ENCODE measurements around the gene OTOF. TPM values are rescaled to one million over a fixed set of nuclear protein-coding genes. Genes with fewer than 3 reads are reported as not detected.

OTOF gene
- total RNA-seq, 5 donors from 2014 or later (not counting 1 experiment from before 2014, with no cell fraction given): 0.20 to 2.8 (median 0.45) TPM

GRCh38 chr2:26432859-26433258 lies 45.1 kb downstream of the OTOF start:
- no peak overlapping the region for H3K4me3 Mint-ChIP-seq
- H3K36me3 Mint-ChIP-seq: no peaks in the 10 kb centered on the region
- Histone ChIP-seq H3K4me1 (ENCODE audit: control insufficient read depth in 1 of 2, extremely low read depth in 1 of 2, insufficient read depth in 2 of 2, low read length in 2 of 2) (no peaks in the 10 kb centered on the region), H3K9me3 (no peaks in the 10 kb centered on the region), H3K27me3 (replicated peaks in 1 of 2; ENCODE audit: control insufficient read depth in 2 of 2, extremely low read depth in 1 of 2, insufficient read depth in 2 of 2, low read length in 1 of 2) (peaks cover 0 to 16% of the 10 kb centered on the region in 2 experiments), H3K4me3 (ENCODE audit: control insufficient read depth in 1 of 2, extremely low read depth in 1 of 2, low read length in 1 of 2) (no peak overlapping the region), H3K36me3 (ENCODE audit: control insufficient read depth in 2 of 2, extremely low read depth in 1 of 2, insufficient read depth in 1 of 2, low read length in 1 of 2) (no peaks in the 10 kb centered on the region), H3K27ac (ENCODE audit: low read length) (no peak overlapping the region)
- peaks cover 4 to 18% of the 10 kb centered on the region in 2 donors for H3K27me3 Mint-ChIP-seq
- H3K9me3 Mint-ChIP-seq: no peaks in the 10 kb centered on the region
- no peak overlapping the region for H3K27ac Mint-ChIP-seq
- WGBS (ENCODE audit: insufficient coverage): no CpG with 5 or more reads among the region's 2 CpGs
- ChIA-PET POLR2A (no interaction called here), CTCF (no interaction called here)
- H3K4me1 Mint-ChIP-seq: no peaks in the 10 kb centered on the region
- no peak for DNase-seq
- no peak for ATAC-seq (replicated peaks in 1 of 4)

DNA sequence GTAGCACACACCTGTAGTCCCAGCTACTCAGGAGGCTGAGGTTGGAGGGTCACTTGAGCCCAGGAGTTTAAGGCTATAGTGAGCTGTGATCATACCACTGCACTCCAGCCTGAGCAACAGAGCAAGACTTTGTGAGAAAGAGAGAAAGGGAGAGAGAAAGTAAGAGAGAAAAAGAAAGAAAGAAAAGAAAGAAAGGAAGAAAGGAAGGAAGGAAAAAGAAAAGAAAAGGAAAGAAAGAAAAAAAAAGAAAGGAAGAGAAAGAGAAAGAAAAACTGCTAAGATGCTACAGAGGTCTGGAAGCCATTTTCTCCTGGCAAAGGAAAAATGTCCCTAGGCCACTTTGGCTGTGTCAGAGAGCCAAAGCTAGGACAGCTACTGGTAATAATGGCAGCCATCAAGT lies 45.6 kb downstream of the OTOF start:
- Mint-ChIP-seq H3K27me3 (peaks cover 4 to 18% of the 10 kb centered on the region in 2 donors), H3K4me1 (no peaks in the 10 kb centered on the region), H3K27ac (no peak overlapping the region), H3K9me3 (no peaks in the 10 kb centered on the region), H3K4me3 (no peak overlapping the region), H3K36me3 (no peaks in the 10 kb centered on the region)
- no peaks in the 10 kb centered on the region for H3K36me3 ChIP-seq (ENCODE audit: control insufficient read depth in 2 of 2, extremely low read depth in 1 of 2, insufficient read depth in 1 of 2, low read length in 1 of 2)
- no peaks in the 10 kb centered on the region for H3K4me1 ChIP-seq (ENCODE audit: control insufficient read depth in 1 of 2, extremely low read depth in 1 of 2, insufficient read depth in 2 of 2, low read length in 2 of 2)
- POLR2A ChIA-PET: no interaction called here
- H3K27ac ChIP-seq (ENCODE audit: low read length): no peak overlapping the region
- H3K4me3 ChIP-seq (ENCODE audit: control insufficient read depth in 1 of 2, extremely low read depth in 1 of 2, low read length in 1 of 2): no peak overlapping the region
- CTCF ChIA-PET: interaction anchor here in 1 of 2 donors (0.6 kb wide), 1 partner anchor 39 kb away, joined by 7 read pairs; no protein-coding TSS in a partner anchor
- ATAC-seq (replicated peaks in 1 of 4) (no peak), DNase-seq (no peak)
- H3K9me3 ChIP-seq: no peaks in the 10 kb centered on the region
- peaks cover 0 to 16% of the 10 kb centered on the region in 2 experiments for H3K27me3 ChIP-seq (replicated peaks in 1 of 2; ENCODE audit: control insufficient read depth in 2 of 2, extremely low read depth in 1 of 2, insufficient read depth in 2 of 2, low read length in 1 of 2)

DNA sequence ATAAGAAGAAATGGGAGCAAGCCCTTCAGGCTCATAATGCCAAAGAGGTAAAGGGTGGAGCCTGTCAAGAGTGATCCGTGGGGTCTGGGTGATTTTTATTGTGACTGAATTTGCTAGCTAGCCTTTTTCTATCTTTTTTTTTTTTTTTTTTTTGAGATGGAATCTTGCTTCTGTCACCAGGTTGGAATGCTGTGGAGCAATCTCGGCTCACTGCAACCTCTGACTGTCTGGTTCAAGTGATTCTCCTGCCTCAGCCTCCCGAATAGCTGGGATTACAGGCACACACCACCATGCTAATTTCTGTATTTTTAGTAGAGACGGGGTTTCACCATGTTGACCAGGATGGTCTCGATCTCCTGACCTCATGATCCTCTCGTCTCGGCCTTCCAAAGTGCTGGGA lies 47.1 kb downstream of the OTOF start:
- ChIA-PET POLR2A (interaction anchor here in 1 of 2 donors (0.6 kb wide), 1 partner anchor 522 kb away, joined by 6 read pairs; no protein-coding TSS in a partner anchor), CTCF (no interaction called here)
- Histone ChIP-seq H3K36me3 (ENCODE audit: control insufficient read depth in 2 of 2, extremely low read depth in 1 of 2, insufficient read depth in 1 of 2, low read length in 1 of 2) (no peaks in the 10 kb centered on the region), H3K4me3 (ENCODE audit: control insufficient read depth in 1 of 2, extremely low read depth in 1 of 2, low read length in 1 of 2) (no peak overlapping the region), H3K27me3 (replicated peaks in 1 of 2; ENCODE audit: control insufficient read depth in 2 of 2, extremely low read depth in 1 of 2, insufficient read depth in 2 of 2, low read length in 1 of 2) (peaks cover 0 to 13% of the 10 kb centered on the region in 2 experiments), H3K9me3 (no peaks in the 10 kb centered on the region), H3K4me1 (ENCODE audit: control insufficient read depth in 1 of 2, extremely low read depth in 1 of 2, insufficient read depth in 2 of 2, low read length in 2 of 2) (no peaks in the 10 kb centered on the region), H3K27ac (ENCODE audit: low read length) (no peak overlapping the region)
- no peak for ATAC-seq (replicated peaks in 1 of 4)
- H3K27ac Mint-ChIP-seq: no peak overlapping the region
- H3K4me1 Mint-ChIP-seq: no peaks in the 10 kb centered on the region
- WGBS (ENCODE audit: insufficient coverage): 75% methylated on average over 4 of the region's 7 CpGs
- no peak overlapping the region for H3K4me3 Mint-ChIP-seq
- peaks cover 4 to 18% of the 10 kb centered on the region in 2 donors for H3K27me3 Mint-ChIP-seq
- DNase-seq: no peak
- H3K36me3 Mint-ChIP-seq: no peaks in the 10 kb centered on the region
- no peaks in the 10 kb centered on the region for H3K9me3 Mint-ChIP-seq

- Histone ChIP-seq H3K27ac (ENCODE audit: low read length) (no peak overlapping the region), H3K4me1 (ENCODE audit: control insufficient read depth in 1 of 2, extremely low read depth in 1 of 2, insufficient read depth in 2 of 2, low read length in 2 of 2) (no peaks in the 10 kb centered on the region), H3K9me3 (no peaks in the 10 kb centered on the region), H3K36me3 (ENCODE audit: control insufficient read depth in 2 of 2, extremely low read depth in 1 of 2, insufficient read depth in 1 of 2, low read length in 1 of 2) (no peaks in the 10 kb centered on the region), H3K27me3 (replicated peaks in 1 of 2; ENCODE audit: control insufficient read depth in 2 of 2, extremely low read depth in 1 of 2, insufficient read depth in 2 of 2, low read length in 1 of 2) (peaks cover 0 to 13% of the 10 kb centered on the region in 2 experiments), H3K4me3 (ENCODE audit: control insufficient read depth in 1 of 2, extremely low read depth in 1 of 2, low read length in 1 of 2) (no peak overlapping the region)
- ATAC-seq (replicated peaks in 1 of 4) (no peak), DNase-seq (no peak)
- ChIA-PET POLR2A (interaction anchor here in 1 of 2 donors (0.6 kb wide), 1 partner anchor 521 kb away, joined by 6 read pairs; no protein-coding TSS in a partner anchor), CTCF (no interaction called here)
- no peaks in the 10 kb centered on the region for H3K36me3 Mint-ChIP-seq
- H3K27me3 Mint-ChIP-seq: peaks cover 4 to 18% of the 10 kb centered on the region in 2 donors
- no peaks in the 10 kb centered on the region for H3K4me1 Mint-ChIP-seq
- peaks cover 0 to 2% (median 0%) of the 10 kb centered on the region in 3 donors for H3K9me3 Mint-ChIP-seq
- no peak overlapping the region for H3K4me3 Mint-ChIP-seq
- H3K27ac Mint-ChIP-seq: no peak overlapping the region
- WGBS (ENCODE audit: insufficient coverage): 79% methylated on average over 5 of the region's 8 CpGs
Measured at GRCh38 chr2:26429779-26430578, 47.9 kb downstream of the OTOF start.

GRCh38 chr2:26428846-26429245 lies 49.1 kb downstream of the OTOF start:
- POLR2A ChIA-PET: no interaction called here
- ATAC-seq (replicated peaks in 1 of 4): no peak

DNA sequence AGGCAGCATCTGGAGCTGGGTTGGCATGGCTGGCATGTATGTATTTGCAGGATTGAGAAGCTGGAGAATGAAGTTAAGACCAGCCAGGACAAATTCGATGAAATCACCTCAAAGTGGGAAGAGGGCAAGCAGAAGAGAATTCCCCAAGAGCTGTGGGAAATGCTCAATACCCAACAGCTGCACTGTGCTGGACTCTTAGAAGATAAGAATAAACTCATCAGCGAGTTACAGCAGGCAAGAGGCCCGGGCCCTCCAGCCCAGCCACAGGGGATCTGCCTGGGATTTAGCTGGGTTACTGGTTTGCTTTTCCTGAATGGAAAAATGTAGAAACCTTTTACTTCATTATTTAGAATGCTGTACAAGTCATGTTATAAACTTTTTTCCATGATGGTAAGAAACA lies 53.7 kb downstream of the OTOF start:
- ChIA-PET CTCF (no interaction called here), POLR2A (no interaction called here)
- WGBS (ENCODE audit: insufficient coverage): no CpG with 5 or more reads among the region's 3 CpGs
- H3K4me3 ChIP-seq (ENCODE audit: control insufficient read depth in 1 of 2, extremely low read depth in 1 of 2, low read length in 1 of 2): no peak overlapping the region
- Mint-ChIP-seq H3K4me3 (no peak overlapping the region), H3K9me3 (peaks cover 0 to 3% (median 0%) of the 10 kb centered on the region in 3 donors), H3K36me3 (no peaks in the 10 kb centered on the region), H3K27ac (no peak overlapping the region), H3K27me3 (peaks cover 0 to 3% of the 10 kb centered on the region in 2 donors), H3K4me1 (no peaks in the 10 kb centered on the region)
- no peak overlapping the region for H3K27ac ChIP-seq (ENCODE audit: low read length)
- DNase-seq (no peak), ATAC-seq (replicated peaks in 1 of 4) (no peak)
- H3K9me3 ChIP-seq: no peaks in the 10 kb centered on the region
- no peaks in the 10 kb centered on the region for H3K27me3 ChIP-seq (replicated peaks in 1 of 2; ENCODE audit: control insufficient read depth in 2 of 2, extremely low read depth in 1 of 2, insufficient read depth in 2 of 2, low read length in 1 of 2)
- no peaks in the 10 kb centered on the region for H3K36me3 ChIP-seq (ENCODE audit: control insufficient read depth in 2 of 2, extremely low read depth in 1 of 2, insufficient read depth in 1 of 2, low read length in 1 of 2)
- no peaks in the 10 kb centered on the region for H3K4me1 ChIP-seq (ENCODE audit: control insufficient read depth in 1 of 2, extremely low read depth in 1 of 2, insufficient read depth in 2 of 2, low read length in 2 of 2)

More at GRCh38 chr2:26428846-26429245, 49.1 kb downstream of the OTOF start:
- H3K27me3 Mint-ChIP-seq: peaks cover 4 to 18% of the 10 kb centered on the region in 2 donors
- CTCF ChIA-PET: no interaction called here
- H3K36me3 Mint-ChIP-seq: no peaks in the 10 kb centered on the region
- H3K4me1 ChIP-seq (ENCODE audit: control insufficient read depth in 1 of 2, extremely low read depth in 1 of 2, insufficient read depth in 2 of 2, low read length in 2 of 2): no peaks in the 10 kb centered on the region
- no peaks in the 10 kb centered on the region for H3K36me3 ChIP-seq (ENCODE audit: control insufficient read depth in 2 of 2, extremely low read depth in 1 of 2, insufficient read depth in 1 of 2, low read length in 1 of 2)
- no peak overlapping the region for H3K27ac ChIP-seq (ENCODE audit: low read length)
- no peak for DNase-seq
- no peaks in the 10 kb centered on the region for H3K4me1 Mint-ChIP-seq
- H3K4me3 Mint-ChIP-seq: no peak overlapping the region
- H3K27me3 ChIP-seq (replicated peaks in 1 of 2; ENCODE audit: control insufficient read depth in 2 of 2, extremely low read depth in 1 of 2, insufficient read depth in 2 of 2, low read length in 1 of 2): peaks cover 0 to 13% of the 10 kb centered on the region in 2 experiments
- no peaks in the 10 kb centered on the region for H3K9me3 ChIP-seq
- H3K4me3 ChIP-seq (ENCODE audit: control insufficient read depth in 1 of 2, extremely low read depth in 1 of 2, low read length in 1 of 2): no peak overlapping the region
- WGBS (ENCODE audit: insufficient coverage): 80% methylated on average over 2 of the region's 2 CpGs
- H3K9me3 Mint-ChIP-seq: peaks cover 0 to 3% (median 0%) of the 10 kb centered on the region in 3 donors
- H3K27ac Mint-ChIP-seq: no peak overlapping the region

Measured in T-cell (primary cell).